NCI-H446 treated with DMSO at 0.1 percent for 48 hours (cell line): Measurements from ENCODE around the gene ENAH.
"Not testable (repeated sequence)": the region's sequence is repeated elsewhere in the genome, so short reads cannot be mapped to it uniquely, and the experiment has no call there.

Source experiments
- DNase-seq: peaks from one replicate; lab custom pipeline; 2025; lab: John Stamatoyannopoulos, UW

ENAH gene

GRCh38 chr1:225493591-225494246 is 159.2 kb downstream of the ENAH start:
- no peak for DNase-seq

DNA sequence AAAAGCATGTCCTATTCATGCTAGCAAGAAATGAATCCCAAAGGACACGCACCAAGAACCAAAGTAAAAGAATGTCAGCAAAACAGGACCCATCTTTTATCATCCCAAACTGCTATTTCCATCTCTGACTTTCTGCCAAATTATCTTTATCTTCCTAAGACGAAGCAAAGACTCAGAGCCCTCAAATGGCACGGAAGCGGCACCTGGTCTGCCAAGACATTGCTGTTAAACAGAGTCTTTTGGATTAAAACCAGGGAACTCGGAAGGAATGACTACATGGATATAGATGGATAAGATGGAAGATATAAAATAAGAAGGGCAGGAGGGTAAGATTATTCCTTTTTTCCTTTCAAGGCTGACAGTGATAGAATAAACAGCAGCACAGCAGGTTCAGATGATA is 164.2 kb downstream of the ENAH start:
- no peak for DNase-seq

- no peak for DNase-seq
Observed at GRCh38 chr1:225486856-225487255, 166.1 kb downstream of the ENAH start.

GRCh38 chr1:225485991-225486530 is 166.9 kb downstream of the ENAH start:
- DNase-seq, result no peak

DNA sequence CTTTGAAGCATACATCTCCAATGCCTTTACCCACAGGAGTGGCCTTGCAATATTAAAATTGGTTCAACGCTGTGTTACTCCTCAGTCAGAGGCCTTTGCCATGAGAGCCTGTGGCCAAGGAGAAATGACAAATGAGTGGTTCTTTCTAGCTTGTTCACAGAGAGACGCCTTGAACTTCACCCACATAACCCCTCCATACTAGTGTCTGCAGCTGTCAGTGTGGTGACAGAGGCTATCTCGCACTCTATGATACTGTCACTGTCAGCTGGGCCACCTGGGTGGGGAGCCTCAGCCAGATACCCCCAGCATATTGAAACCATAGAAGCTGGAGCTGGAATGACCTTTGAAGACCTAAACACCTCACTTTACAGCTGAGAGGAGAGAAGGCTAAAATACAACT is 167.7 kb downstream of the ENAH start:
- DNase-seq, result no peak

DNA sequence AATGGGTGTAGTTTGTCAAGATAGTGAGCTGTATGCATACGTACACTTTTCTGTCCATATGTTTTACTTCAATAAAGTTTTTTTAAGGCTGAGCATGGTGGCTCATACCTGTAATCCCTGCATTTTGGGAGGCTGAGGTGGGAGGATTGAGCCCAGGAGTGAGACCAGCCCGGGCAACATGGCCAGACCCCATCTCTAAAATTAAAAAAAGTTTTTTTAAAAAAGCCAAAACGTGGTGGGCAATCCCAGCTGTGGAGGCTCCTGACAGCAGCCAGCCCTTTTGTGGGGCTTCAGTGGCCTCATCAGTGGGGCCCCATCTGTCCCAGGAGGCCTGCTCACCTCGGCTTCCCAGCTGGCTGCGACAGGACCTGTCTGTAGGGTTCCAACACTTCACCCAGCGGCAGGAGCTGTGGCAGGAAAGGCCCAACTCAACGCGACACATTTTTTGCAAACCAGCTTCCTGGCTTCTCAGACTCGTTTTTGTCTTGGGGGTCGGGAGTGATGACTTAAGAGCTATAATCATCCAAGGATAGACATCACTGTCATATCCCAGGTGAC is 168.2 kb downstream of the ENAH start:
- DNase-seq, result no peak

DNA sequence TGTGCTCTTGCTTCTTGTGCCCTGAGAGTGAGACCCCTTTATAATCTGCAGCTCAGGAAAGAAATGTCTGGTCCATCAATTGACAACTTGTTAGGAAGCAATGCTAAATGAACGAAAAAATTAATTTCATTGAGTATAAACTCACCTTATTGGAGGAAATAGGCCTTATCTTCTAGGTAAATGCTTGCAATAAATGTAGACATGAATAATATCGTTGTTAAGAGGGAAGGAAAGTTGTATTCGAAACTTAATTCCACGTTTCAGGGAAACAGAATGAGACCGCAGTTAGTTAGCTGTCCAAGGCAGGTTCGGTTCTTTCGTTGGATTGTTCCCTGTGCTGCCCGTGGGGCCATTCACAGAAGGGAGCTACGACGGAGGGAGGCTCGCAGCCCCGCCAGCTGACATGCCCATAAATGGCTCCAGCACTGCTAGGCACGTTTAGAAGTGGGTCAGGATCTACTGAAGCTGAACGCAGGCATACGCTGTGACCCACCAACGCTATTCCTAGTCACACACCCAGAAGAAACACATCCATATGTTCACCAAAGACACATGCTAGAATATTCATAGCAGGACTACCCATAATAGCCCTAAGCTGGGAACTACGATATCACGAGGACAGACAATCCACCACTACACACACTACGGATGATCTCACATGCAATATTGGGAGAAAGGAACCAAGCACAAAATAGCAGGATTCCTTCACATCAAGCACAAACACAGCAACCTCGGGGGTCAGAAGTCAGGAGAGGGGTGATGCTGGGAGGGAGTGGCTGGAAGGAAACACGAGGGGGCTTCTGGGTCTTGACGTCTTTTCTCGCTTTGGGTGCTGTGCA is 168.9 kb downstream of the ENAH start:
- no peak for DNase-seq

GRCh38 chr1:225482421-225482950 is 170.4 kb downstream of the ENAH start:
- no peak for DNase-seq

DNA sequence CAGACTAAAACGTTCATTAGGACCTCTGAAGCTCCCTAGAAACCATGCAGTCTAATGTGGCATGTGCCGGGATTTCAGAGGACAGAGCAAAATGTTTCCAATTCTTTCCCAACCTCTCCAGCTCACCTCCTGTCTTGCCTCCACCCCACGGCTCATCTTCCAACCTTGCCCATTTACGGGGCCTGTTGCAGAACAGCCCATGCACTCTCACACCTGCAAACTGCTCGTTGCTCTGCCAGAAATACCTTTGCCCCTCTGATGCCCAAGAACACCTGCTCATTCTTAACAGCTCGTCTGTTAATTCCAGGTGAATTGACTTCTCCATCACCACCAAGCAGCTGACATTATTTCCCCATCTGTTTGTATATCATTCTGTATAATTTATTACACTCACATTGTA is 171.2 kb downstream of the ENAH start:
- DNase-seq, result no peak

- no peak for DNase-seq
Observed at GRCh38 chr1:225480825-225481434, 172.0 kb downstream of the ENAH start.

DNA sequence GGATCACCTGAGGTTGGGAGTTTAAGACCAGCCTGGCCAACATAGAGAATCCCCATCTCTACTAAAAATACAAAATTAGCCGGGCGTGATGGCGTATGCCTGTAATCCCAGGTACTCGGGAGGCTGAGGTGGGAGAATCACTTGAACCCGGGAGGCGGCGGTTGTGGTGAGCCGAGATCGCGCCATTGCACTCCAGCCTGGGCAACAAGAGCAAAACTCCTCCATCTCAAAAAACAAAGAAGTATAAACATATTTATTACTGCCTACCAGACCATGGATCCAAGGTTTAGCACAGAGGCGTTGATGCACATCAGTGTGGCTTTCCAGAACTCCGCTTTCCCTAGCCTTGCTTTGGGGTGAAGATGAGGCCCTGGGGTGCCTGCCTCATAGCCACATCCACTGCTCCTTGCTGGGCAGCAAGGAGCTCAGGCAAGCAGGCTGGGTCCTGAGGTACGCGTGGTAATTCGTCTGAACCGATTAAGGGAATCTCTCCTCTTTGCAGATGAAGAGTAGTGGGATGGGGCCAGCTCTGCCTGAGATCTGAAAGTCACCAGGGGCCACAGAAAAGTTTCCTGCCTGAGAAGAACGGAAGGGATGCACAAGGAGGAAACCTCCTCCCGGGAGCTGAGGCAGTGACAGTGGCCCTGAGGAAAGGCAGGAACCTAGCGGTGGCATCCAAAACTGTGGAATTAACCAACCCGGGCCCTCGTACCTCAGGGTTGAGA is 172.8 kb downstream of the ENAH start:
- DNase-seq, result no peak

DNA sequence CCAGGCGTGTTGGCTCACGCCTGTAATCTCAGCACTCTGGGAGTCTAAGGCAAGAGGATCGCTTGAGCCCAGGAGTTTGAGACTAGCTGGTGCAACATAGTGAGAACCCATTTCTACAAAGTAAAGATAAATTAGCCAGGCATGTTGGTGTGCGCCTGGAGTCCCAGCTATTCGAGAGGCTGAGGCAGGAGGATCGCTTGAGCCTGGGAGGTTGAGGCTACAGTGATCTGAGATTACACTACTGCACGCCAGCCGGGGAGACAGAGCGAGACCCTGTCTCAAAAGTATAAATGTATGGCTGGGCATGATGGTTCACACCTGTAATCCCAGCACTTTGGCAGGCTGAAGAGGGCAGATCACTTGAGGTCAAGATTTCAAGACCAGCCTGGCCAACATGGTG is 173.6 kb downstream of the ENAH start:
- no peak for DNase-seq

DNA sequence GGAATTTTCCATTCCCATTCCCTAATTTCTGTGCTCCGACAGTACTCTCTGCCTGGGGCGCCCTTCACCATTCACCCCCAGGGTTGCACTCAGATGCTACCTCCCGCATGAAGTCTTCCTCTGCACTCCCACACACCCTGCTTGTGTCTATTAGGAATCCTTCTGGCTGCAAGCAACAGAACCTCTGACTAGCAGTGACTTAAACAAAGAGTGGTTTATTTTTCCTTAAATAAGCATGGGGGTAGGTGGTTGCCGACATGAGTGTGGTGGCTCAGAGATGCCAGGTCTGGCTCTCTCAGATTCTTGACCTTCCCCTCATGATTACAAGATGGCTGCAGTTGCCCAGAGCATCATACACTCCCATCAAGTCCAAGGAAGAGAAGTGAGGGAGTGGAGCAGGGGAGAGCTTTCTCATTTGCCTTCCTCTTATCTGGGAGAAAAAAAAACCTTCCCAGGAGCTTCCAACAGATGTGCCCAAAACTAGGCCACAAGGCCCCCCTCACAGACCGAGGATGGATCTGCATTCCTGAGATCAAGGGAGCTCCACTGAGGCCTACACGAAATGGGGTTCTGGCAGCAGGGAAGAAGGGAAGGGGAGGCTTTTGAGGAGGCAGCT is 175.5 kb downstream of the ENAH start:
- DNase-seq, result no peak

DNA sequence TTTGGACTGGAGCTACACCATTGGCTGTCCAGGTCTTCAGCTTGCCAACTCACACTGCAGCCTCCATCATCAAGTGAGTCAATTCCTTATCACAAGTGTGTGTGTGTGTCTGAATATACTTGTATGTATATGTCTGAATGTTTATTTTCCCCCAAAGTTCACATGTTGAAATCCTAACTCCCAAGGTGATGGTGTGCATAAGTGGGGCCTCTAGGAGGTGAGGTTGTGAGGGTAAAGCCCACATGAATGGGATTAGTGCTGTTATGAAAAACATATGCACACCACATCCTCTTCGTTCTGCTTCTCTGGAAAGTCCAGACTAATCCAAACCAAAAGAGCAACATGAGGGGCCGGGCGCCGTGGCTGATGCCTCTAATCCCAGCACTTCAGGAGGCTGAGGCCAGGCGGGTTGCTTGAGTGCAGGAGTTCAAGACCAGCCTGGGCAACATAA is 176.4 kb downstream of the ENAH start:
- no peak for DNase-seq

DNA sequence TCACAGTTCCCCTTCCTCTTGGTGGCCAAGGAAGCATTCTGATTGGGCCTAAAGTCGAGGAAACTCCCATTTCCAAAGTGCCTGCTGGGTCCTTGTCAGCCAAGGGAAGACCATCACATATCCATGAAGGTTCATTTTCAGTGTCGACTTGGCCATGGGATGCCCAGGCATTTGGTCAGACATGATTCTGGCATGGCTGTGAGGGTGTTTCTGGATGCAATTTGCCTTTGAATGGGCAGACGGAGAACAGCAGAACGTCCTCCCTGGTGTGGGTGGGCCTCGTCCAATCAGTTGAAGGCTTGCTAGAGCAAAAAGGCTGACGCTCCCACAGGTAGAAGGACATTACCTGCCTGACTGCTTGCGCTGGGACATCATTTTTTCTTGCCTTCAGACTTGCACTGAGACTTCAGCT is 176.8 kb downstream of the ENAH start:
- DNase-seq, result no peak

- peak; percentile 24 for DNase-seq
Observed at GRCh38 chr1:225474986-225475820, 177.7 kb downstream of the ENAH start.

- DNase-seq, result no peak
Observed at GRCh38 chr1:225474439-225474985, 178.4 kb downstream of the ENAH start.

GRCh38 chr1:225473676-225474438 is 179.1 kb downstream of the ENAH start:
- not testable (repeated sequence) for DNase-seq

DNA sequence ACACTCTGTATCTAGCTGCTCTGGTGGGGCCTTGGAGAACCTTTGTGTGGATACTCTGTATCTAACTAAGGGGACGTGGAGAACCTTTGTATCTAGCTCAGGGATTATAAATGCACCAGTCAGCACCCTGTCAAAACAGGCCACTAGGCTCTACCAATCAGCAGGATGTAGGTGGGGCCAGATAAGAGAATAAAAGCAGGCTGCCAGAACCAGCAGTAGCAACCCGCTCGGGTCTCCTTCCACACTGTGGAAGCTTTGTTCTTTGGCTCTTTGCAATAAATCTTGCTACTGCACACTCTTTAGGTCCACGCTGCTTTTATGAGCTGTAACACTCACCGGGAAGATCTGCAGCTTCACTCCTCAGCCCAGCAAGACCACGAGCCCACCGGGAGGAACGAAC is 179.7 kb downstream of the ENAH start:
- DNase-seq, result not testable (repeated sequence)
